ENCODE data around the gene SYT15.
A peak's percentile ranks its signal among the peaks of the same experiment; 100 is the strongest.

Gene SYT15

DNA sequence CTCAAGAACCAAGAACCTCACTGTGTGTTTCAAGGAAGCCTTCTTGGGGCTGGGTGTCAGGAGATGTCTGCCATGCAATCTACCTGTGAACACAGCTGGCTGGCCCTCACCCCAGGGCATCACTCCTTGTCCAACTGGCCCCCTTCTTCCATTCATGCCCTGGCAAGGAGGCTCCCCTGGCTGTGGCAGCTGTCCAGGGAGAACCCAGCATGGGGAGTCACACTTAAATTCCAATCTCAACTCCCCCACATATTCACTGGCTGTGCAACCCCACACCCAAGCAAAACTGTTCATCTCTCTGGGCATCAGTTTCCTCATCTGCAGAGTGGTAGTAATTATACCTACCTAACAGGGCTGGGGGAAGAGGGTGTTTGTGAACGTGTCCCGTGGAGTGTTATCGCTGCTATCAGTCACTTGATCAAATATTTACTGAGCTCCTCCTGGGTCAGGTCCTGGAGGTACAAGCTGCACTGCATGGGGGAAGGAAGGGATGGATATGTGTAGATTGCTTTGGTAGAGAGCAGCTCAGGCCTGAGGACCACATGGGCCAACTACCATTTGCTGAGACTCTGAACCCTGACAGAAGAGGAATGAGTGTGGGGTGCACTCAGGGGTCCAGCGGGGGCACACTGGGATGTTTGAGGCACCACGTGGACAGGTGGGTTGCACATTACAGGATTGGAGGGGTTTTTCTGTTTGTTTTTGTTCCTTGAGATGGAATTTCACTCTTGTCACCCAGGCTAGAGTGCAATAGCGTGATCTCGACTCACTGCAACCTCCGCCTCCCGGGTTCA, 20.3 kb upstream of the SYT15 start:
- TF ChIP-seq, protein P1, sequence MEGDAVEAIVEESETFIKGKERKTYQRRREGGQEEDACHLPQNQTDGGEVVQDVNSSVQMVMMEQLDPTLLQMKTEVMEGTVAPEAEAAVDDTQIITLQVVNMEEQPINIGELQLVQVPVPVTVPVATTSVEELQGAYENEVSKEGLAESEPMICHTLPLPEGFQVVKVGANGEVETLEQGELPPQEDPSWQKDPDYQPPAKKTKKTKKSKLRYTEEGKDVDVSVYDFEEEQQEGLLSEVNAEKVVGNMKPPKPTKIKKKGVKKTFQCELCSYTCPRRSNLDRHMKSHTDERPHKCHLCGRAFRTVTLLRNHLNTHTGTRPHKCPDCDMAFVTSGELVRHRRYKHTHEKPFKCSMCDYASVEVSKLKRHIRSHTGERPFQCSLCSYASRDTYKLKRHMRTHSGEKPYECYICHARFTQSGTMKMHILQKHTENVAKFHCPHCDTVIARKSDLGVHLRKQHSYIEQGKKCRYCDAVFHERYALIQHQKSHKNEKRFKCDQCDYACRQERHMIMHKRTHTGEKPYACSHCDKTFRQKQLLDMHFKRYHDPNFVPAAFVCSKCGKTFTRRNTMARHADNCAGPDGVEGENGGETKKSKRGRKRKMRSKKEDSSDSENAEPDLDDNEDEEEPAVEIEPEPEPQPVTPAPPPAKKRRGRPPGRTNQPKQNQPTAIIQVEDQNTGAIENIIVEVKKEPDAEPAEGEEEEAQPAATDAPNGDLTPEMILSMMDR (IDR thresholded peaks at IDR 0.05), result no peak

DNA sequence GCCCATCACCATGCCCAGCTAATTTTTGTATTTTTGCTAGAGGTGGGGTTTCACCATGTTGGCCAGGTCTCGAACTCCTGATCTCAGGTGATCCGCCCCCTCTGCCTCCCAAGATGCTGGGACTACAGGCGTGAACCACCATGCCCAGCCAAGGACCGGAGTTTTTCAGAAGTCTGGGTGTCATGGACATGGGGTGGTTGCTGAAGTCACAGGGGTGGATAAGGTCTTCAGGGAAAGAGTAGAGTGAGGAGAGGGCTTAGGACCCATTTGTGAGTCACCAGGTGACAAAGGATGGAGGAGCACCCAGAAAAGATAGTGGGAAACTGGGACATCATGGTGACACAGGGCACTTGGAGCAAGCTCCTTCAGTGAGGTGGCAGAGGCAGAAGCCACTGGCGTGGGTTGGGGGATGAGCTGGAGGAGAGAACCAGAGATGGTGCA, 19.7 kb upstream of the SYT15 start:
- TF ChIP-seq, protein P1 (IDR thresholded peaks at IDR 0.05), result no peak

DNA sequence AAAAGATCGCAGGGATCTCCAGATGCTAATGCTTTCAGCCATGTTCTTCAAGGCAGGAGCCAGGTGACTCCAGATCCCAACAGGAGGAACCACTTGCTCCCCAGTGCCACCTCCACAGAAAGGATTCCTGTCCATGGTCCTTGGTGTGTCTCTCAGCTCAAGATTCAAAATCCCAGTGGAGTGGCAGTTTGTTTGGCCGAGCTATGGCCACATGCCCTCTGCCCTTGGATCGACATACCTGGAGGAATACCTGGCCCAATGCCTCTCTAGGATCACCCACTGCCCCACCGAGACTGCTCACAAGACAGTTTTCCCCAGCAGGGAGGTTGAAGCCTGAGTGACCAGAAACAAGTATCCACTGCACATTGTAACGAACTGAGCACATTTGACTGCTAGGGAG, 18.5 kb upstream of the SYT15 start:
- TF ChIP-seq, protein P1 (IDR thresholded peaks at IDR 0.05), result no peak

DNA sequence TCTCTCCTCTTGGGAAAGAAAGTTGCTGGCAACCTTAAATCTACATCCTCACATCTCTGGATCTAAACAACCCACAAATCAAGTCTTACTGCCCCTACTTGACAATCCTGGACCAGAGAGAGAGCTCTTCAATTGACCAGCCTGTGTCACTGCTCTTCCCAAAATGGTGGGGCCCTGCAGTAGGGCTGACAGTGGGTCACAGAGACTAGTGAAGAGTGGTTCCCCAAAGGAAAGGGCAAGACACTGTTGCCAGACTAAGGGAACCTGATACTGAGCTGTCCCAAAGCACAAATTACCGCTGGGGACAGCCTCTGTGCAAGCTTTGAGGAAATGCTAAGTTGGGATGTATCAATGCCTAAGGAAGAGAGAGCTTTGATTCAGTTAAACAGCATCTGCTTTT, 18.0 kb upstream of the SYT15 start:
- TF ChIP-seq, protein P1 (IDR thresholded peaks at IDR 0.05), result no peak

DNA sequence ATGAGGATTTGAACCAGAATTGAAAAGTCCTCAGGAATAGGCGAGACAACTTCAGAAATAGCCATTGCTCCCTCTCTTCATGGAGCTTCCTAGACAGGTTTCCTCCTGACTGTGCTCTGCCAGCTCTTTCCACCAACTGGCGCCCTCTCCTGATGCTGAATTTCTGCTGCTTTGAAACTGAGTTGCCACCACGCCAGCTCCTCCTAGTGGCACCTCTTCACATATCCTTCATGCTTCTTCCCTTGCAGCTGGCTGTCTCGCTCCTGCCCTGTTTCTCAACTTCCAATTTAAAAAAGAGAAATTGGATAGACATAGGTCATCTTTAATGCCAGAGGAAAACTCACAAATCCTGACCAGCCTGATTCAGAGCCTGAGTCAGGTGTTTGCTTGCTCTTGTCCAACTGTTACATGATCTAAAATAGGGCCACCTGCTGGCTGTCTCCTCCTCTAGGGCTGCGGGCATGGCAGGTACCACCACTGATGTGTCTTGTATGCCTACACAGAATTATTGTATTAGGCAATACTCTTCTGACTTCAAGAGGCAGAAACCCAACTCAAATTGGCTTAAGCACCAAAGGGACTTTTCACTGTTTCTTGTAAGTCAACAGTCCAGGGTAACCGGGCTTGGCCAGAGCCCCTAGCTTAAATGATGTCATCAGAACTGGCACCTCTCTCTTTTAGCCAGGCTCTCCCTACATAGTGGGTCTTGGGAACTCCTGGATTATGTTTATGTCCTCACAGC, 13.2 kb upstream of the SYT15 start:
- TF ChIP-seq, protein P1 (IDR thresholded peaks at IDR 0.05), result peak; percentile 55
